Measurements from ENCODE around the gene CLCN3. TPM values are rescaled to one million over a fixed set of nuclear protein-coding genes. Genes with fewer than 3 reads are reported as not detected.

The CLCN3 gene
- total RNA-seq, 1 donor from 2014 or later: 58.1 TPM

- TF ChIP-seq, protein P1, sequence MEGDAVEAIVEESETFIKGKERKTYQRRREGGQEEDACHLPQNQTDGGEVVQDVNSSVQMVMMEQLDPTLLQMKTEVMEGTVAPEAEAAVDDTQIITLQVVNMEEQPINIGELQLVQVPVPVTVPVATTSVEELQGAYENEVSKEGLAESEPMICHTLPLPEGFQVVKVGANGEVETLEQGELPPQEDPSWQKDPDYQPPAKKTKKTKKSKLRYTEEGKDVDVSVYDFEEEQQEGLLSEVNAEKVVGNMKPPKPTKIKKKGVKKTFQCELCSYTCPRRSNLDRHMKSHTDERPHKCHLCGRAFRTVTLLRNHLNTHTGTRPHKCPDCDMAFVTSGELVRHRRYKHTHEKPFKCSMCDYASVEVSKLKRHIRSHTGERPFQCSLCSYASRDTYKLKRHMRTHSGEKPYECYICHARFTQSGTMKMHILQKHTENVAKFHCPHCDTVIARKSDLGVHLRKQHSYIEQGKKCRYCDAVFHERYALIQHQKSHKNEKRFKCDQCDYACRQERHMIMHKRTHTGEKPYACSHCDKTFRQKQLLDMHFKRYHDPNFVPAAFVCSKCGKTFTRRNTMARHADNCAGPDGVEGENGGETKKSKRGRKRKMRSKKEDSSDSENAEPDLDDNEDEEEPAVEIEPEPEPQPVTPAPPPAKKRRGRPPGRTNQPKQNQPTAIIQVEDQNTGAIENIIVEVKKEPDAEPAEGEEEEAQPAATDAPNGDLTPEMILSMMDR (IDR thresholded peaks at IDR 0.05; ENCODE audit: partially characterized antibody, unreplicated experiment): no peak
- no peak for DNase-seq
- Mint-ChIP-seq H3K27ac (ENCODE audit: unreplicated experiment) (no peak overlapping the region), H3K4me3 (ENCODE audit: unreplicated experiment) (no peak overlapping the region), H3K27me3 (ENCODE audit: unreplicated experiment) (no peaks in the 10 kb centered on the region), H3K36me3 (ENCODE audit: unreplicated experiment) (peaks cover 6% of the 10 kb centered on the region), H3K9me3 (ENCODE audit: unreplicated experiment) (peaks cover 2% of the 10 kb centered on the region), H3K4me1 (ENCODE audit: low read depth, unreplicated experiment) (no peaks in the 10 kb centered on the region)
Observed at GRCh38 chr4:169698331-169698730, 78.0 kb downstream of the CLCN3 start.

DNA sequence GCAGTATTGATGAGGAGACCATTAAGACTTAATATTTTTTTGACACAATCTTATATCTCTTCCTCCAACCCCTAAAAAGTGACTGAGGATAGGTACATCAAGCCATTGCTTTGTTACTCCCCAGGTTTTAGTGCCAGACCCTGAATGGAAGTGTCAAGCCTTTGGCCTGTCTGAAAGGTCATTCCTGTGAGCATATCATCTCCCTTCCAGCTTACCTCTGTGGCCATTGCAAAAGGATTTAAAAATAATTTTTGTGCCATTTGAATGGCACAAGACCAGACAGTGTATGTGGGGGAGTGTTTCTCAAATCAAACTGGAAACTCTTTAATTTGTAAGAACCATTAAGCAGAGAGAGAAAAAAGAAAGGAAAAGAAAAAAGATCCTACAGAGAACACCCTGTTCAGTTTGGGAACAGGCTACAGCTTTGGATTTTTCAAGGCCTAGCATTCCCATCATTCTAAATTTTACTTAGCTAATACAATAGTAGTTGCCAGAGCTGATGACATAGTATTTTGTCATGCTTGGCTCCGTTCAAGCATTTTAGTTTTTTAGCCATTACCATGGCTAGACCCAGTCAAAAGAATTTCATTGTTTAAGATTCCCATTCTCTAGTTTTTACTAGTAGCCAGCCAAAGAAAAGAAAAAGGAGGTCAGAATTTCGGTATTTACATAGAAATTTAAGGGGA is 87.7 kb downstream of the CLCN3 start:
- Mint-ChIP-seq H3K27me3 (ENCODE audit: unreplicated experiment) (no peaks in the 10 kb centered on the region), H3K4me1 (ENCODE audit: low read depth, unreplicated experiment) (peaks cover 3% of the 10 kb centered on the region), H3K27ac (ENCODE audit: unreplicated experiment) (no peak overlapping the region), H3K4me3 (ENCODE audit: unreplicated experiment) (no peak overlapping the region), H3K9me3 (ENCODE audit: unreplicated experiment) (no peaks in the 10 kb centered on the region), H3K36me3 (ENCODE audit: unreplicated experiment) (no peaks in the 10 kb centered on the region)
- TF ChIP-seq, protein P1 (IDR thresholded peaks at IDR 0.05; ENCODE audit: partially characterized antibody, unreplicated experiment): no peak
- no peak for DNase-seq

- Mint-ChIP-seq H3K27ac (ENCODE audit: unreplicated experiment) (no peak overlapping the region), H3K27me3 (ENCODE audit: unreplicated experiment) (no peaks in the 10 kb centered on the region), H3K4me1 (ENCODE audit: low read depth, unreplicated experiment) (peaks cover 8% of the 10 kb centered on the region), H3K9me3 (ENCODE audit: unreplicated experiment) (no peaks in the 10 kb centered on the region), H3K36me3 (ENCODE audit: unreplicated experiment) (no peaks in the 10 kb centered on the region), H3K4me3 (ENCODE audit: unreplicated experiment) (no peak overlapping the region)
- TF ChIP-seq, protein P1 (IDR thresholded peaks at IDR 0.05; ENCODE audit: partially characterized antibody, unreplicated experiment): no peak
- no peak for DNase-seq
Observed at GRCh38 chr4:169715826-169716225, 95.4 kb downstream of the CLCN3 start.

DNA sequence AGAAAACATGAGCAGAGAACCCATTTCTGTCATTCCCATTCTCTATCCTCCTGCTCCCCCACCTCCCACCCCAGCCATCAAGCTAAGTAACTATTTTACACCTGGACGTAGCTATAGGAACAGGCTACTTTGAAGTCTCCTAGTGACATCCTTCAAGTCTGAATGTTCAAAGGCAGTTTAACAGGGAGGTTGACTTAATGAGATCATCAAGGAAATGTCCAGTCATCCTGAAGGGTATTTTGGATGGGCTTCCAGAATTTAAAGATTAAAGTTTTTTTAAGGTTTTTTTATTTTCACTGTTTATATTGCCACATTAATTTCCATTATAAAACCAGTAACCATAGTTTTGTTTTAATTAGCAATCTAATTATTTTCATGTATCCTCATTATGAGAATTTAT is 96.3 kb downstream of the CLCN3 start:
- TF ChIP-seq, protein P1 (IDR thresholded peaks at IDR 0.05; ENCODE audit: partially characterized antibody, unreplicated experiment): no peak
- Mint-ChIP-seq H3K36me3 (ENCODE audit: unreplicated experiment) (no peaks in the 10 kb centered on the region), H3K9me3 (ENCODE audit: unreplicated experiment) (no peaks in the 10 kb centered on the region), H3K27me3 (ENCODE audit: unreplicated experiment) (no peaks in the 10 kb centered on the region), H3K4me3 (ENCODE audit: unreplicated experiment) (no peak overlapping the region), H3K27ac (ENCODE audit: unreplicated experiment) (no peak overlapping the region), H3K4me1 (ENCODE audit: low read depth, unreplicated experiment) (peaks cover 8% of the 10 kb centered on the region)
- DNase-seq: no peak

GRCh38 chr4:169720529-169720928 is 100.2 kb downstream of the CLCN3 start:
- H3K36me3 Mint-ChIP-seq (ENCODE audit: unreplicated experiment): no peaks in the 10 kb centered on the region
- no peak overlapping the region for H3K4me3 Mint-ChIP-seq (ENCODE audit: unreplicated experiment)
- TF ChIP-seq, protein P1 (IDR thresholded peaks at IDR 0.05; ENCODE audit: partially characterized antibody, unreplicated experiment): no peak
- no peaks in the 10 kb centered on the region for H3K4me1 Mint-ChIP-seq (ENCODE audit: low read depth, unreplicated experiment)
- H3K27me3 Mint-ChIP-seq (ENCODE audit: unreplicated experiment): no peaks in the 10 kb centered on the region
- no peak overlapping the region for H3K27ac Mint-ChIP-seq (ENCODE audit: unreplicated experiment)
- no peak for DNase-seq
- H3K9me3 Mint-ChIP-seq (ENCODE audit: unreplicated experiment): no peaks in the 10 kb centered on the region

Measured in glutamatergic neuron (in vitro differentiated cells).